Natural killer cell (primary cell): ENCODE results near the gene STAG1. TPM values are rescaled to one million over a fixed set of nuclear protein-coding genes. Genes with fewer than 3 reads are reported as not detected.
A peak's percentile ranks its signal among the peaks of the same experiment; 100 is the strongest.
"Not testable (repeated sequence)": the region's sequence is repeated elsewhere in the genome, so short reads cannot be mapped to it uniquely, and the experiment has no call there.

Source experiments
- ATAC-seq, 3 donors: fragments of 150-1000 bp in 2 of 3; fragments of 200-7000 bp in 1 of 3; cut with Tn5 transposase; 1 replicate in 1 of 3; 2 replicates in 2 of 3; pipeline ENCODE4 v1.10.0; 2021; ENCODE audit warnings: mild to moderate bottlenecking in 2 of 3, moderate library complexity in 2 of 3
- DNase-seq, 2 donors: peaks; one replicate each; pipeline versions ENCODE4 v3.0.0 to v3.0.0-alpha.2; 2013 to 2021; ENCODE audit warnings: mixed read lengths in 1 of 2
- H3K27ac ChIP-seq: one replicate; pipeline ENCODE4 v1.5.1; 2013; ENCODE audit warnings: mild to moderate bottlenecking, low read length
- H3K27me3 ChIP-seq: one replicate; pipeline ENCODE4 v1.6.1; 2013; ENCODE audit warnings: low read length; ENCODE audit not compliant: control insufficient read depth, insufficient read depth
- H3K36me3 ChIP-seq: one replicate; pipeline ENCODE4 v1.6.1; 2013; ENCODE audit warnings: low read length; ENCODE audit not compliant: control insufficient read depth, insufficient read depth
- H3K4me1 ChIP-seq: one replicate; pipeline ENCODE4 v1.6.1; 2013; ENCODE audit warnings: low read length; ENCODE audit not compliant: control insufficient read depth, insufficient read depth
- H3K4me3 ChIP-seq: one replicate; pipeline ENCODE4 v1.5.1; 2013; ENCODE audit warnings: low read length
- H3K9me3 ChIP-seq: one replicate; pipeline ENCODE4 v1.6.1; 2013; ENCODE audit warnings: low read length; ENCODE audit not compliant: control insufficient read depth, insufficient read depth
- H3K27ac Mint-ChIP-seq, 2 donors: one replicate each; pipeline ENCODE4 v1.8.0; 2022; ENCODE audit warnings: mild to moderate bottlenecking in 2 of 2, mixed read lengths in 2 of 2, moderate library complexity in 1 of 2
- H3K27me3 Mint-ChIP-seq, 2 donors: one replicate each; pipeline ENCODE4 v1.8.0; 2022; ENCODE audit warnings: low read depth in 2 of 2, mixed read lengths in 2 of 2
- H3K36me3 Mint-ChIP-seq: one replicate; pipeline ENCODE4 v1.8.0; 2022; ENCODE audit warnings: mixed read lengths
- H3K4me1 Mint-ChIP-seq, 2 donors: one replicate each; pipeline ENCODE4 v1.8.0; 2022; ENCODE audit warnings: mixed read lengths in 2 of 2
- H3K4me3 Mint-ChIP-seq: one replicate; pipeline ENCODE4 v1.8.0; 2022; ENCODE audit warnings: mild to moderate bottlenecking, moderate library complexity, mixed read lengths
- H3K9me3 Mint-ChIP-seq, 2 donors: one replicate each; pipeline ENCODE4 v1.8.0; 2022; ENCODE audit warnings: mixed read lengths in 2 of 2
- CTCF ChIP-seq: fragments of 200-600 bp; IDR thresholded peaks from one replicate; pipeline ENCODE4 v1.8.0; 2022; ENCODE audit warnings: antibody characterized with exemption
- WGBS: methylation state at CpG from one replicate; pipeline ENCODE4 v1.1.7; 2013; ENCODE audit warnings: missing lambda C conversion rate; ENCODE audit not compliant: insufficient coverage; 5-methylcytosine and 5-hydroxymethylcytosine counted together
- intact Hi-C: fragments of 100-400 bp; cut with micrococcal nuclease; formaldehyde crosslinking; loops from one replicate; pipeline ENCODE4 v1.14.2; 2022
- total RNA-seq, 4 donors: library from RNA; stranded (reverse); fragments of 120-200 nt in 1 of 4; gene quantifications; one replicate each; pipeline versions ENCODE4 v1.2.3 to v1.2.4, GENCODE V29; 2013 to 2022

STAG1 gene
- total RNA-seq, 3 donors from 2014 or later (not counting 1 experiment from before 2014, with no cell fraction given), result 55.1 to 66.2 (median 60.3) TPM

- Mint-ChIP-seq H3K27me3 (no peaks in the 10 kb centered on the region), H3K4me1 (peaks cover 11 to 26% of the 10 kb centered on the region in 2 donors), H3K27ac (no peak overlapping the region), H3K36me3 (no peaks in the 10 kb centered on the region), H3K9me3 (no peaks in the 10 kb centered on the region), H3K4me3 (no peak overlapping the region)
- H3K36me3 ChIP-seq, result no peaks in the 10 kb centered on the region
- no peak overlapping the region for H3K27ac ChIP-seq
- no peak for TF ChIP-seq CTCF
- ATAC-seq (no peak), DNase-seq (no peak)
- H3K27me3 ChIP-seq, result no peaks in the 10 kb centered on the region
- no peaks in the 10 kb centered on the region for H3K4me1 ChIP-seq
- no peak overlapping the region for H3K4me3 ChIP-seq
- intact Hi-C loops, result no loop called here
- no peaks in the 10 kb centered on the region for H3K9me3 ChIP-seq
Observed at GRCh38 chr3:136620436-136620835, 131.7 kb downstream of the STAG1 start.

- H3K4me3 ChIP-seq, H3K27ac ChIP-seq, H3K36me3 Mint-ChIP-seq, H3K9me3 Mint-ChIP-seq, intact Hi-C loops, H3K27me3 Mint-ChIP-seq, H3K36me3 ChIP-seq, H3K4me1 ChIP-seq, ATAC-seq, DNase-seq, H3K27me3 ChIP-seq, H3K9me3 ChIP-seq, H3K4me3 Mint-ChIP-seq: not testable (repeated sequence)
- peaks cover 0 to 13% of the 10 kb centered on the region in 2 donors for H3K4me1 Mint-ChIP-seq
- 88% methylated on average over 6 of the region's 6 CpGs for WGBS
- peak overlapping the region in 1 of 2 donors; percentile 61 for H3K27ac Mint-ChIP-seq
Observed at GRCh38 chr3:136617969-136618525, 134.1 kb downstream of the STAG1 start.

- no peaks in the 10 kb centered on the region for H3K27me3 Mint-ChIP-seq
- peak overlapping the region in 1 of 2 donors; percentile 61 for H3K27ac Mint-ChIP-seq
- H3K27me3 ChIP-seq, result no peaks in the 10 kb centered on the region
- H3K27ac ChIP-seq, result no peak overlapping the region
- no peaks in the 10 kb centered on the region for H3K36me3 ChIP-seq
- H3K9me3 ChIP-seq, result no peaks in the 10 kb centered on the region
- TF ChIP-seq CTCF, result no peak
- no peaks in the 10 kb centered on the region for H3K4me1 ChIP-seq
- intact Hi-C loops, result no loop called here
- H3K4me3 ChIP-seq, result no peak overlapping the region
- DNase-seq (no peak), ATAC-seq (no peak)
- no peaks in the 10 kb centered on the region for H3K9me3 Mint-ChIP-seq
- peaks cover 0 to 8% of the 10 kb centered on the region in 2 donors for H3K4me1 Mint-ChIP-seq
- H3K4me3 Mint-ChIP-seq, result no peak overlapping the region
- no peaks in the 10 kb centered on the region for H3K36me3 Mint-ChIP-seq
Observed at GRCh38 chr3:136617198-136617597, 135.0 kb downstream of the STAG1 start.

- TF ChIP-seq CTCF, result no peak
- Histone ChIP-seq H3K4me1 (no peaks in the 10 kb centered on the region), H3K36me3 (no peaks in the 10 kb centered on the region), H3K9me3 (no peaks in the 10 kb centered on the region), H3K4me3 (no peak overlapping the region), H3K27me3 (no peaks in the 10 kb centered on the region), H3K27ac (no peak overlapping the region)
- Mint-ChIP-seq H3K4me3 (no peak overlapping the region), H3K9me3 (no peaks in the 10 kb centered on the region), H3K4me1 (peaks cover 10% of the 10 kb centered on the region in 2 donors), H3K27ac (no peak overlapping the region), H3K36me3 (no peaks in the 10 kb centered on the region), H3K27me3 (no peaks in the 10 kb centered on the region)
- 98% methylated on average over 2 of the region's 2 CpGs for WGBS
- ATAC-seq (no peak), DNase-seq (no peak)
- intact Hi-C loops, result no loop called here
Observed at GRCh38 chr3:136612512-136612911, 139.7 kb downstream of the STAG1 start.
